GM19099 (cell line): ENCODE results near the gene BUB3.

Experiments
- POLR2A ChIP-seq: IDR thresholded peaks from 3 replicates; pipeline ENCODE4 v1.6.1; 2011; ENCODE audit warnings: low read depth; ENCODE audit not compliant: insufficient read length; ENCODE audit errors: extremely low read depth

BUB3 gene

GRCh38 chr10:123146894-123147634 is 7.1 kb upstream of the BUB3 start:
- TF ChIP-seq POLR2A = no peak

DNA sequence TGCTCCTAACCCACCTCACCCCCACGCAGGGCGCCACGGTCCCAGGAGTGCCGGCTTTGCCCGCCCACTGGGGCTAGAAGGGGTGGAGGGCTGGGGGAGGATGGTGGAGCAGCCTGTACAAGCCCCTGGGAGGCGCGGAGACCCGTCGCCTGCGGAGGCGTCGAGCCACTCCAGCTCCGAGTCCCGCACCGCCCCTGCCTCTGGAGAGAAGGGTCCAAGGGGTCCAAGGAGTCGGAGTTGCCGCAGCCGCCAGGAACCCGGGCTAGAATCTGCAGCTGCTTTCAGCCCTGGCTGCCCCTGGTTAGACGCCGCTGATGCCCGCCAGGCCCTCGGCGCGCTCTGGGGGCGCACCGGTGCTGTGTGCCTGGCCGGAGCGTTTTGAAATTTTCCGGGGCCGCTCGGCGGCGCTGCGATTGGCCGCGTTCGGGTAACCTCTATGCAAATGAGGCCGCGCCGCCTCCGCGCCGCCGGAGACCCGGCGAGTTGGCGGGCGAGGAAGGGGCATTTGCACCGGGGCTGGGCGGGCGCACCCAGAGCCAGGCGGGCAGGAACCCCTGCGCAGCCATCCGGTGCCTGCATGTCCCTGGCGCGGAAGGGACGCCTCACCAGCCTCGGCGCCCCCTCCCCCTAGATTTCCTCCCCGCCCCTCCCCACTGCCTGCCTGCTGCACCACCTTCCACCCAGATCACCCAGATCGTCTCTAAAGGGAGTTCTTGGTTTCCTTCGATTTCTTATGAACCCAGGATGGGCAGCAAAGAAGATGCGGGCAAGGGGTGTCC is 6.4 kb upstream of the BUB3 start, which contains the start of gene HMX2:
Gene HMX2 (plus strand): TSS at position 502 of the 779 bp plus-strand sequence. CDS start 243 bp downstream, at position 745.
- no peak for TF ChIP-seq POLR2A

- TF ChIP-seq POLR2A = no peak
Observed at GRCh38 chr10:123148414-123149161, 5.6 kb upstream of the BUB3 start.

DNA sequence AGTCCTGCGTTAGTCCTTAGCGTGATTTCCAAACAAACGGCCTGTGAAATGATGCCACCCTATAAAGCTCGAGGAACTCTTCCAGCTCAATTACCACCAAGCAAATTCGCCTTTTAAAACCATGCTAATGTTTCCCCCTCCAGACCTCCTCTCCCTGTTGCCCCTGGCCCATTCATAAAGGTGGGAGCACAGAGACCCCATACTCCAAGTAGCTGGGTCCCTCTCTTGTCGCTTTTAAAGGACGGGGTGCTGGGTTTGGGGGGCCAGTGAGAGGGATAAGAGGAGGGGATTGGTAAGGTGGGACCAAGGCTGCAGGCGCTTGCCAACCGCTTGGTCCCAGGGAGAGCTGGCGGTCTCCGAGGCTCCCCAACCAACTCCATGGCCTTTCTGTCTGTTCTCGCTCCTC is 5.0 kb upstream of the BUB3 start:
- TF ChIP-seq POLR2A = no peak

- TF ChIP-seq POLR2A = no peak
Observed at GRCh38 chr10:123149568-123150270, 4.5 kb upstream of the BUB3 start.

- no peak for TF ChIP-seq POLR2A
Observed at GRCh38 chr10:123150271-123150985, 3.8 kb upstream of the BUB3 start.

DNA sequence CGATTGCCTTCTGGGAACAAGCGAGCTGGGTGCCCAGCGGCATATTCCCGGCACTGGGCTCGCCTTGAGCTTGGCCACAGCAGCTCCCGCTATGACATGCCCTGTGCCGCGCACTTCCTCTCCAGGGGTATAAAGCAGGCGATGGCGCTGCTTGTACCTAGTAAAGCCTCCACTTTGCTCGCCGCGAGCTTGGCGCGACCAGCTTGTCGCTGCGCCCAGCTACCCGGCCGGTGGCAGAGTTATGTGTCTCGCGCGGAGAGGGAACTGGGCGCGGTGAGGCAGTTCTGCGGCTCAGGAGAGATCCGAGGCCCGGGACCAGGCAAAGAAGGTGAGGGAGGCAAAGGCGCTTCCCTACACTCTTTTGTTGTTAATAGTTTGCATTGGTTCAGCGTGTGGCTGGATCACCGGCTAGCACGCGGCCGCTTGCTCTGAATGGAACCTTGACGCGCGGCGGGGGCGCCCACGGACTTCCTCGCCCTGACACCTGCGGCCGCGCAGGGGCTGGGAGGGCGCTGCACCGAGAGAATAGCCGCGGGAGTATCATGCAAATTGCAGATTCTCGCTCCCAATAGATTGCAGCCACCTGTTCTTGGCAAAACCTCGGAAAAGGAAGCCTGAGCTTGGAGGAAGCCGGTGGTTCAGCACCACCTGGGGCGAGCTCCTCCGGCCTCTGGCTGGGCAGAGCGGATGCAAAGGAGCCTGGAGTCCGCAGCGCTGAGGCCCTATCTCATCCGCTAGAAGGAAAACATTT is 3.0 kb upstream of the BUB3 start:
- no peak for TF ChIP-seq POLR2A

GRCh38 chr10:123151737-123152135 is 2.5 kb upstream of the BUB3 start:
- TF ChIP-seq POLR2A = no peak

DNA sequence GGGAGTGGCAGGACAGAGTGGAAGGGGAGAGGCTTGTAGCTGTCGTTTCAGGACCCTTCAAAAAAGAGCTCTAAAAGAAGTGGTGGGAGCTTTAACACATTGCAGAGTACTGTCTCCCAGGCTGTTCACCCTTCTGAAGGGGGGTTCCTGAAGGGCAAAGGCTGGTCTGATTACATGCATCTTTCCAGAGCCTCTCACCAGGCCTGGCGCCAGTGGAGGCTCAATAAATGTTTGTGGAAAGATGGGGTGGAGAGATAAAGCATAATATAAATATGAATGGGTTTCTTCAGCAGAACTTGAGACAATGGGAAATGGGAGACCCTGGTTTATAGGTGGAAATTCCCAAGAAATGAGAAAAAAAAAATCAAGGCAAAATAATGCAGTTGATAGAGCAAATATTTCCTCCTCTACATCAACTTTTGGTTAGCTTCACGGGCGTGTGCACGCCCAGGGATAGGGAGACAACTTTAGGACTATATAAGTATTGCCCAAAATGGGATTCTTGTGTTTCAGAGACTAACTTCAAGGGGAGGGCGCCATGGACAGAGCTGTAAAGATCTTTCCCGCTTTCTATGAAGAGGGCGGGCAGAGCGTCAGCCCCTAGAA is 613 bp upstream of the BUB3 start:
- TF ChIP-seq POLR2A = no peak

GRCh38 chr10:123154711-123155505 is 706 bp downstream of the BUB3 start:
- TF ChIP-seq POLR2A = no peak

- no peak for TF ChIP-seq POLR2A
Observed at GRCh38 chr10:123156078-123156477, 1.9 kb downstream of the BUB3 start.

GRCh38 chr10:123157210-123157609 is 3.0 kb downstream of the BUB3 start:
- TF ChIP-seq POLR2A = no peak
